ENCODE results near the gene FSCN2.
A peak's percentile ranks its signal among the peaks of the same experiment; 100 is the strongest.

FSCN2 gene

GRCh38 chr17:81491181-81491581, 37.0 kb upstream of the FSCN2 start:
- DNase-seq (ENCODE audit: low read depth): no peak

GRCh38 chr17:81491761-81492160, 36.4 kb upstream of the FSCN2 start:
- DNase-seq (ENCODE audit: low read depth): no peak

DNA sequence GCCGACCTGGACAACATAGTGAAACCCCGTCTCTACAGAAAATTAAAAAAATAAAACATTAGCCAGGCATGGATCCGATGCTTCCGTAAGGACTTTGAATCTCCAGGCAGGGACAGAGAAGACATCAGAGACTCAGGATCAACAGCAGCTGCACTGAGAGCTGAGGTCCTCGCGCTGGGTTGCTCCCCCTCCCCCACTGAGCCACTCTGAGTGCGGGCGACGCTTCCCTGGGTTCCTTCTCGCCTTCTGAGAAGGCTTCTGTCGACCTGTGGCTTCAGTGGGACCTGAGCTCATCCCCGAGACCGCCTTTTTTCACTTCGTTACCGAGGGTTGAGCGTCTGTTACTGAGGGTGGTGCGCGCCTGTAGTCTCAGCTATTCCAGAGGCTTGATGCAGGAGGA, 36.0 kb upstream of the FSCN2 start:
- DNase-seq (ENCODE audit: low read depth): no peak

- DNase-seq (ENCODE audit: low read depth): no peak
Observed at GRCh38 chr17:81492706-81493105, 35.5 kb upstream of the FSCN2 start.

DNA sequence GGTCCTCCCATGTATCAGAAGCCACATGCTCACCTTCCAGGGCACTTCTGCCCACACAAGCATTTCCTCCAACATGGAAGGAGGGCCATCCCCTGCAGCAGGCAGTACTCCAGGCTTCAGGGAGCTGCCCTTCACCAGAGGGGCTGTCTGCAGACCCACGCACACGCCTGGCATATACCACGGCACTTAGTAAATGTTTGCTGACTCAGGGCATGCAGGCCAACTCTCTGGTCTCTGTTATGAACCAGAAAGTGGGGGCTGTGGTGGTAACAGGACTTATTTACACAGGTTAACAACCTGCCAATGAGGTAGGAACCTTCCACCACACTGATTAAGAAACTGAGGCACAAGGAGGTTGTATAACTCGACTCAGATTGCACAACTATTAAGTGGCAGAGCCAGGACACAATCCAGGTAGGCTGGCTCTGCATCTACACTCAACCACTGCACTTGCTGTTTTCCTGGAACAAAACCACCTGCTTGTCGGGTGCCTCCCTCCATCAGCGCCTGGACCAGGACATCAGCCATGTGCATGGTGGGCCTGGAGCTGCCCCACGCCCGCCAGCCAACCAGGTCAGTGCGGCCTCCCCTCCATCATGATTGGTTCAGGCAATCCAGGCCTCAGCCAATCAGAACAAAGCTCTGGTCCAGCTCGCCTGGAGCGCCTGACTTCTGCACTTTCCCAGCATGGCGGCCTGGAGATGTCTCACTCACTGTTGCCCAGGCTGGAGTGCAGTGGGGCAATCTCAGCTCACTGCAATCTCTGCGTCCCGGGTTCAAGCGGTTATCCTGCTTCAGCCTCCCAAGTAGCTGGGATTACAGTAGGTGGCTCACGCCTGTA, 34.8 kb upstream of the FSCN2 start:
- no peak for DNase-seq (ENCODE audit: low read depth)

- no peak for DNase-seq (ENCODE audit: low read depth)
Observed at GRCh38 chr17:81494626-81495377, 33.4 kb upstream of the FSCN2 start.

DNA sequence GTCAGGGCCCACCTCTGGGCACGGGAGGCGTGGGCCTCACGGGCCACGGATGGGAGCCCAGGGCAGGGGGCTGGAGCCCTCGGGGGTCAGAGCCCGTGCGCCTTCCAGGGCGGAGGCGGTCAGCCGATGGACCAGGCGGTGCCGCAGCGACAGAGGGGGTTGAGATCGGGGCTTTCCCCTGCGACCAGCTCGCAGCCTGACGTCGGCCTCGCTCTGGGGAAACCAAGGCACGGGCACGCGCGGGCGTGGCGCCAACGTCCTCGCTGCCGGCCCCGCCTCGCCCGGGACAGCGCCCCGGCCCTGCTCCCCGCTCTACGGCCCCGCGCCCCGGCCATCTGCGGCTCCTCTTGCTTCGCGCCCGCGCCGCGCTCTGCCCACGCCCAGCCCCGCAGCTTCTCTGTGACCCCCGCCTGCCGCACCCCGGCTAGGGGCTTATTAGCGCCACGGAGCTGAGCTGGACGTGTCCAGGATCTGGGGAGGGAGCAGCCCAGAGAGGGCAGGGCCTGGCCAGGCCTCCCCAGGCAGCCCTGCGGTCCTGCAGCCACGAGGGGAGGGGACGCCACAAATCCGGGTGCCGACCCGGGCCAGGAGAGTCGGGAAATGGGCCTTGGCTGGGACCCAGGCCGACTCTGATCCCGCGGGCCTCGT, 29.1 kb upstream of the FSCN2 start:
- no peak for DNase-seq (ENCODE audit: low read depth)

DNA sequence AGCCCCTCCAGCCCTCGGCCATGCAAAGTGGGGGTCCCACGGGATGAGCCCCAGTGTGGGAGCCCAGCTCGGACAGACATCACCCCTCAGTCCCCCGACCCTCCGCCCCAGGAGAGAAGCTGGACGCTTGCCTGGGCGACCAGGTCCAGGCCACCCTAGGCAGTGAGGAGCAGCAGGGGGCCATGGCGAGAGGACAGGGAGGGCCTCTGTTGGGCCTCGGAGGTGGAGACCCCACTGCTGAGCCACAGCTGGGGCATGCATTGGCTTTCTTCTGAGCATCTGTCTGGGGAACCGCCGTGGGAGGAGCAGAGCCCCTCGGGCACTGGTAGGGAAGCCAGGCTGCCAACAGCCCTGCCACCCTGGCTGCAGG, 28.6 kb upstream of the FSCN2 start:
- DNase-seq (ENCODE audit: low read depth): no peak

GRCh38 chr17:81500047-81500446, 28.1 kb upstream of the FSCN2 start:
- DNase-seq (ENCODE audit: low read depth): no peak

- DNase-seq (ENCODE audit: low read depth): no peak
Observed at GRCh38 chr17:81502471-81503017, 25.6 kb upstream of the FSCN2 start.

DNA sequence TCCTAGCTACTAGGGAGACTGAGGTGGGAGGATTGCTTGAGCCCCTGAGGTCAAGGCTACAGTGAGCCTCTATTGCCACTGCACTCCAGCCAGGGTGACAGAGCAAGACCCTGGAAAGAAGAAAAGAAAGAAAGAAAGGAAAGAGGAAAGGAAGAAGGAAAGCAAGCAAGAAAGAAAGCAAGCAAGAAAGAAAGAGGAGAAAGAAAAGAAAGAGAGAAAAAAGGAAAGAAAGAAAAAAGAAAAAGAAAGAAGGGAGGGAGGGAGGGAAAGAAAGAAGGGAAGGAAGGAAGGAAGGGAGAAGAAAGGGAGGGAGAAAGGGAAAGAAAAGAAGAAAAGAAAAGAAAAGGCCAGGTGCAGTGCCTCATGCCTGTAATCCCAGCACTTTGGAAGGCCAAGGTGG, 24.6 kb upstream of the FSCN2 start:
- no peak for DNase-seq (ENCODE audit: low read depth)

GRCh38 chr17:81508639-81509206, 19.5 kb upstream of the FSCN2 start:
- DNase-seq (ENCODE audit: low read depth): no peak

GRCh38 chr17:81509207-81509971, 18.8 kb upstream of the FSCN2 start:
- DNase-seq (ENCODE audit: low read depth): no peak

- no peak for DNase-seq (ENCODE audit: low read depth)
Observed at GRCh38 chr17:81509972-81510784, 18.0 kb upstream of the FSCN2 start.

GRCh38 chr17:81510785-81511553, 17.2 kb upstream of the FSCN2 start:
- no peak for DNase-seq (ENCODE audit: low read depth)

- DNase-seq (ENCODE audit: low read depth): no peak
Observed at GRCh38 chr17:81511554-81511803, 16.7 kb upstream of the FSCN2 start.

DNA sequence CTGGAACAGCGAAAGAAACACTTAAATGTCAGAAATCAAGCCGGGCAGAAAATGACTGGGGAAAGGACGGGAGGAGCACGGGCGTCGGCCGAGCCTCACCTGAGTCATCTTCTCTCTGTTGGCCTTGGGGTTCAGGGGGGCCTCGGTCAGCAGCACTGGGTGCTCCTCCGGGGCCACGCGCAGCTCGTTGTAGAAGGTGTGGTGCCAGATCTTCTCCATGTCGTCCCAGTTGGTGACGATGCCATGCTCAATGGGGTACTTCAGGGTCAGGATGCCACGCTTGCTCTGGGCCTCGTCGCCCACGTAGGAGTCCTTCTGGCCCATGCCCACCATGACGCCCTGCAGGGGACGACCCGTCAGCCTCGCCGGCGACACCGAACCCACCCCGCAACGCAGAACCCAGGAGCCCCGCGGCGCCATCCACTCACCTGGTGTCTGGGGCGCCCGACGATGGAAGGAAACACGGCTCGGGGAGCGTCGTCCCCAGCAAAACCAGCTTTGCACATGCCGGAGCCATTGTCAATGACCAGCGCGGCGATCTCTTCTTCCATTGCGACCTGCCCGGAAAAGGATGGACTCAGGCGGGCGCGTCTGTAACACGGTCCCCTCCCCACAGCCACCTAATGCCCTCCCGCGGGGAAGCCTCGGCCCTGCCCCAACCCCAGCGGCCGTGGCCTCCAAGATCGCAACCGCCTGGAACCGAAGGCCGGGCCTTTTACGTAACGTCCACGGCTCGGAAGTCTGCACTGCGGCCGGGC, 16.2 kb upstream of the FSCN2 start:
- no peak for DNase-seq (ENCODE audit: low read depth)

GRCh38 chr17:81512562-81513371, 15.4 kb upstream of the FSCN2 start, which contains the start of gene ACTG1:
ACTG1 (minus strand) TSS chr17:81512799; CDS start chr17:81512354, 445 bp downstream.
- peak; percentile 88 for DNase-seq (ENCODE audit: low read depth)

DNA sequence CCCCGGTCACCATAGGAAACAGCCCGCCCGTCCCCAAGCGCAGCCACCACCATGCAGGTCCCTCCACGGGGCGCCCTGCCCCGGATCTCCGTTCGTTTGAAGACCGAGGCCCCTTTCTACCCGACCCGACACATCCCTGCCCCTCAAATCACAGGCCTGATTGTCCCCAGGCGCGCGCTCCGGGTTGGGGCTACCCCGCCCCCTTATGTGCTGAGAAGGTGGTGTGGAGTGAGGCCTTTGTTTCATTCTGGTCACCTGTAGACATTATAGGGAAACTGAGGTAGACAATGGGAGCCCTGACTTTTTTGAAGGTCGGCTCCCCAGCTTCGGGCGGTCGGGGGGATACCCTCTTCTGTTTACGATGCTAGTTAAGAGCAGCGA, 14.8 kb upstream of the FSCN2 start:
- no peak for DNase-seq (ENCODE audit: low read depth)
